Peyer's patch (tissue), 4 donors: ENCODE data around the gene PSMD9. TPM values are rescaled to one million over a fixed set of nuclear protein-coding genes. Genes with fewer than 3 reads are reported as not detected.
A peak's percentile ranks its signal among the peaks of the same experiment; 100 is the strongest.

ENCODE experiments used
- DNase-seq, 3 donors: peaks; one replicate each; pipeline ENCODE4 v3.0.0-alpha.2; 2017 to 2019
- H3K27ac ChIP-seq, 4 donors: fragments of 200-600 bp; sonication (generic); one replicate each; pipeline ENCODE4 v1.5.1; 2016 to 2019
- H3K27me3 ChIP-seq, 2 donors: fragments of 200-600 bp; sonication (generic); one replicate each; pipeline ENCODE4 v1.5.1; 2019
- H3K36me3 ChIP-seq, 3 donors: fragments of 200-600 bp; sonication (generic); one replicate each; pipeline ENCODE4 v1.5.1; 2016 to 2019
- H3K4me1 ChIP-seq, 4 donors: fragments of 200-600 bp; sonication (generic); one replicate each; pipeline ENCODE4 v1.5.1; 2016 to 2019
- H3K4me3 ChIP-seq, 4 donors: fragments of 200-600 bp; sonication (generic); 1 replicate in 3 of 4; 2 replicates in 1 of 4; pipeline ENCODE4 v1.5.1; 2016 to 2019; ENCODE audit warnings: mild to moderate bottlenecking in 1 of 4
- H3K9me3 ChIP-seq, 4 donors: fragments of 200-600 bp; sonication (generic); one replicate each; pipeline ENCODE4 v1.5.1; 2016 to 2019; ENCODE audit warnings: mild to moderate bottlenecking in 1 of 4
- POLR2A ChIP-seq, 2 donors: fragments of 450-650 bp; IDR thresholded peaks; one replicate each; pipeline ENCODE4 v1.5.1; 2017; ENCODE audit warnings: antibody characterized with exemption in 2 of 2, mild to moderate bottlenecking in 2 of 2, moderate library complexity in 2 of 2
- total RNA-seq, 4 donors: library from RNA; depleted of rRNA; stranded (reverse); fragments of >200 nt; gene quantifications; one replicate each; pipeline ENCODE4 v1.1.0, GENCODE V29; 2016
- TF ChIP-seq, protein P1 (sequence below), 6 experiments: fragments of 450-650 bp in 4 of 6; fragments of 200-600 bp in 2 of 6; sonication (generic) in 1 of 6; IDR thresholded peaks; one replicate each; pipeline ENCODE4 v1.5.1; 2017 to 2019; ENCODE audit warnings: antibody characterized with exemption in 6 of 6, mild to moderate bottlenecking in 3 of 6, moderate library complexity in 1 of 6

PSMD9 gene
- total RNA-seq, 4 donors from 2014 or later: 33.1 to 47.7 (median 37.8) TPM

DNA sequence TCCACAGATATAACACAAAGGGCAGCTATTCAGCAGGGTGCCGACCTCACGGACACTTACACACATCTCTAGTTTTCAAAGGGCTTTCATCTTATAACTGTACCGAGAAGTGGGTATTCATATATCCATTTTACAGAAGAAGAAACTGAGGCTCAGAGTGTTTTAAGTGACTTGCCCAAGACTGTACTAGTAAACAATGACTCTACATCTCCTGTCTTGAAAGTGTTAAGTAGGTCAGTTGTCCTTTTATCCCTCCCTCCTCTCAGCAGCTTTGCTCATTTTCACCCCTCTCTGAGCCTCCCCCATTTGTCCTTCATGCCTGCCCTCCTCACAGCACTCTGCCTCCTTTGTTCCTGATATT, 43.6 kb downstream of the PSMD9 start:
- Histone ChIP-seq H3K36me3 (no peaks in the 10 kb centered on the region), H3K4me1 (no peaks in the 10 kb centered on the region), H3K4me3 (no peak overlapping the region), H3K27me3 (no peaks in the 10 kb centered on the region), H3K27ac (no peak overlapping the region), H3K9me3 (no peaks in the 10 kb centered on the region)
- DNase-seq: no peak
- no peak for TF ChIP-seq POLR2A (IDR thresholded peaks at IDR 0.05)
- TF ChIP-seq, protein P1, sequence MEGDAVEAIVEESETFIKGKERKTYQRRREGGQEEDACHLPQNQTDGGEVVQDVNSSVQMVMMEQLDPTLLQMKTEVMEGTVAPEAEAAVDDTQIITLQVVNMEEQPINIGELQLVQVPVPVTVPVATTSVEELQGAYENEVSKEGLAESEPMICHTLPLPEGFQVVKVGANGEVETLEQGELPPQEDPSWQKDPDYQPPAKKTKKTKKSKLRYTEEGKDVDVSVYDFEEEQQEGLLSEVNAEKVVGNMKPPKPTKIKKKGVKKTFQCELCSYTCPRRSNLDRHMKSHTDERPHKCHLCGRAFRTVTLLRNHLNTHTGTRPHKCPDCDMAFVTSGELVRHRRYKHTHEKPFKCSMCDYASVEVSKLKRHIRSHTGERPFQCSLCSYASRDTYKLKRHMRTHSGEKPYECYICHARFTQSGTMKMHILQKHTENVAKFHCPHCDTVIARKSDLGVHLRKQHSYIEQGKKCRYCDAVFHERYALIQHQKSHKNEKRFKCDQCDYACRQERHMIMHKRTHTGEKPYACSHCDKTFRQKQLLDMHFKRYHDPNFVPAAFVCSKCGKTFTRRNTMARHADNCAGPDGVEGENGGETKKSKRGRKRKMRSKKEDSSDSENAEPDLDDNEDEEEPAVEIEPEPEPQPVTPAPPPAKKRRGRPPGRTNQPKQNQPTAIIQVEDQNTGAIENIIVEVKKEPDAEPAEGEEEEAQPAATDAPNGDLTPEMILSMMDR (IDR thresholded peaks at IDR 0.05): no peak

DNA sequence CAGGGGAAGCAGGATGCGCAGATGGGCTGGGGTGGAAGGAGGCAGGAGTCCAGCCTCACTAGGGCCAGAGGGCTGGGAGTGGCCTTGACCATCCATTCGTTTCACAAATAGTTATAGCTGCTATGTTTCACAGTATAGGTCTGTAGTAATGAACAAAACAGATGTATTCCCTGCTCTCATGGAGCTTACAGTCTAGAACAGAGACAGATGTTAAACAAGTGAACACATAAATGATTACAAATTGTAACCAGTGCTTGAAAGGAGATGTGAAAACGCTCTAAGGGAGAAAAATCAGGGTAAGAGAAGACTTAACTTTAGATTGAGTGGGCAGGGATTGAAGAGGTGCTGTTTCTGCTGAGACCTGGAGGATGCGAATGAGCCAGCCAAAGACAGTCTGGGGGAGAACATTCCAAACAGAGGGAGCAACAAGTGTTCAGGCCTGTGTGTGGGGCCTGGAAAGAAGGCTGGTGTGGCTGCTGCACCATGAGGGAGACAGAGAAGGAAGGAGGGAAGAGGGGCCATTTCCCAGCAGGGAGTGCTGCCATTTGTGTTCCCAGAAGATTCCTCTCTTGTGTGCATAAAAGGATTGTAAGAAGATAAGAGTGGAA, 44.4 kb downstream of the PSMD9 start:
- TF ChIP-seq, protein P1 (IDR thresholded peaks at IDR 0.05): no peak
- no peak for TF ChIP-seq POLR2A (IDR thresholded peaks at IDR 0.05)
- DNase-seq: no peak
- Histone ChIP-seq H3K4me3 (no peak overlapping the region), H3K27me3 (no peaks in the 10 kb centered on the region), H3K9me3 (no peaks in the 10 kb centered on the region), H3K27ac (no peak overlapping the region), H3K36me3 (no peaks in the 10 kb centered on the region), H3K4me1 (no peaks in the 10 kb centered on the region)

DNA sequence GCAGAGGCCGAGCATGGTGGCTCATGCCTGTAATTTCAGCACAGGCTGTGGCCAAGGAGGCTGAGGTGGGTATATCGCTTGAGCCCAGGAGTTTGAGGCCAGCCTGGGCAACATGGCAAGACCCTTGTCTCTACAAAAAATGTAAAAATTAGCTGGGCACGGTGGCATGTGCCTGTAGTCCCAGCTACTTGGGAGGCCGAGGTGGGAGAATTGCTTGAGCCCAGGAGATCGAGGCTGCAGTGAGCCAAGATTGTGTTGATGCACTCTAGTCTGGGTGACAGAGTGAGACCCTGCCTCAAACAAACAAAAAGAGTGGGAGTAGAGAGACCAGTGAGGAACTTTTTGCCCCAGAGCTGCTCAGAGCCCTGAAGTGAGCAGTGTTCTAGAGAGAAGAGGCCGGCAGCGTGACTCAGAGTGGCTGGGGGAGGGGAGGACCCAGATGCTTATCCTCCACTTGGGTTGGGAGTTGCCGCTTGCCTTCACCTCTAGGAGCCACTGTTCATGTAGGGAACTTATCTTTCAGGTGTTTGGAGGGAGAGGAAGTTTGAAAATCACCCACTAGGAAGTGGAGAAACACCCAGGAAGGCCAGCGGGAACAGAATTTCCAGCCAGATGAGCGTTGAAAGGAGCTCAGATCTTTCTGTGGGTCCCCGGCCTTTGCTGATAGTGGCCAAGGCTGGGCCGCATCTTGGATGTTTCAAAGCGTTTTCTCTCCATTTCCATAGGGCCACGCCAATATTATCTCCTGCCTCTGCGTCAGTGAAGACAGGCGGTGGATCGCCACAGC, 45.1 kb downstream of the PSMD9 start:
- Histone ChIP-seq H3K27me3 (no peaks in the 10 kb centered on the region), H3K4me1 (no peaks in the 10 kb centered on the region), H3K4me3 (no peak overlapping the region), H3K27ac (no peak overlapping the region), H3K36me3 (no peaks in the 10 kb centered on the region), H3K9me3 (no peaks in the 10 kb centered on the region)
- no peak for DNase-seq
- TF ChIP-seq, protein P1 (IDR thresholded peaks at IDR 0.05): no peak
- TF ChIP-seq POLR2A (IDR thresholded peaks at IDR 0.05): no peak

DNA sequence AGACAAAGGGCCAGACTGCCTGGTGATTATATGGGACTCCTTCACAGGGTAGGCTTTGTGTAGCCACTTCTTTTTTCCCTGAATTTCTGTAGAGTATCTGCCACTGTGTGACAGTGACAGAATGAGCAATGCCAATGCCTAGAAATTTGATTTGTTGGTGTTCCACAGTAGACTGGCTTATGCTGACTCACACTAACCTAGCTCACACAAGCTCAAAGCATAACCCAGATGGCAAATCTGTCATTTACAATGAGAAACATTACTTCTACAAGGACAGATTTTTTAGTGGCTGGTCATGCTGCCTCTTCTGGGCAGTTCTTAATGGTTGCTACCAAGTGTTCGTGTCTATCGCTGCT, 45.7 kb downstream of the PSMD9 start:
- no peak overlapping the region for H3K4me3 ChIP-seq
- no peaks in the 10 kb centered on the region for H3K4me1 ChIP-seq
- no peak overlapping the region for H3K27ac ChIP-seq
- no peaks in the 10 kb centered on the region for H3K9me3 ChIP-seq
- H3K36me3 ChIP-seq: no peaks in the 10 kb centered on the region
- no peak for DNase-seq
- H3K27me3 ChIP-seq: no peaks in the 10 kb centered on the region
- TF ChIP-seq POLR2A (IDR thresholded peaks at IDR 0.05): no peak
- TF ChIP-seq, protein P1 (IDR thresholded peaks at IDR 0.05): no peak

DNA sequence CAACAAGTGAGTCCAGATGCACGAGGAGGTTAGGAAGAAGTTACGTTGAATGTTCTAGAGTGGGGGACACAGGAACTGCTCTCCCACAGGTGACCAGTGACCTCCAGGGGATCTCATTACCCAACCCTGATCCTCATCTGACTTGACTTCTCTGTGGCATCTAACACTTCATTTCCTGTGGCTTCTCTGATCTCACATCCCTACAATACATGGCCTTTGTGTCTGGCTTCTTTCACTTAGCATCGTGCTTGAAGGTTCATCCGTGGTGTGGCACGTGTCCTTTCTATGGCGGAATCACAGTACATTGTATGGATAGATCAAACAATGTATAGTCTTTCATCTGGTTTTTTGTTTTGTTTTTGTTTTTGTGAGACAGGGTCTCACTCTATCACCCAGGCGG, 49.1 kb downstream of the PSMD9 start:
- TF ChIP-seq POLR2A (IDR thresholded peaks at IDR 0.05): no peak
- Histone ChIP-seq H3K4me1 (no peaks in the 10 kb centered on the region), H3K27ac (no peak overlapping the region), H3K27me3 (no peaks in the 10 kb centered on the region), H3K36me3 (no peaks in the 10 kb centered on the region), H3K4me3 (no peak overlapping the region), H3K9me3 (no peaks in the 10 kb centered on the region)
- no peak for DNase-seq

DNA sequence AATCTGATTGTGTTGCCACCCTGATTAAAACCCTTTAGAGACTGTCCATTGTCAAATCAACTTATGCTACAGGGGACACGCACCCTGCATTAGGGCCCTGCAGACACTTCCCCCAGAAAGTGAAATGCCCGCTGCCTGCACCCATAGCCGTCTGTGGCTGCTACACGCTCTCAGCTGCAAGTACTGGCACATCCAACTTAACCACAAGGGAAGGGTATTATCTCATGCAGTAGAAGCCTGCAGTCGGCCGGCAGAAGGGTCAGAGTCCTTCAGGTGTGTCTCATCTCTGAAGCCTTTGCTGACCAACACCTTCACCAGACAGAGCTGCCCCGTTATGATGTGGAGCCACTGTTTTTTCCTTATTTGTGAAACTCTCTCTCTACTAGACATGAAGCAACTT, 50.6 kb downstream of the PSMD9 start:
- TF ChIP-seq POLR2A (IDR thresholded peaks at IDR 0.05): no peak
- TF ChIP-seq, protein P1 (IDR thresholded peaks at IDR 0.05): no peak
- no peak overlapping the region for H3K27ac ChIP-seq
- H3K27me3 ChIP-seq: no peaks in the 10 kb centered on the region
- H3K4me1 ChIP-seq: no peaks in the 10 kb centered on the region
- H3K36me3 ChIP-seq: no peaks in the 10 kb centered on the region
- H3K4me3 ChIP-seq: no peak overlapping the region
- no peaks in the 10 kb centered on the region for H3K9me3 ChIP-seq
- DNase-seq: peak in 2 of 3 donors; percentile 64 to 67
